HepG2 (cell line): Measurements from ENCODE around the gene AP4E1. TPM values are rescaled to one million over a fixed set of nuclear protein-coding genes. Genes with fewer than 3 reads are reported as not detected.

ENCODE experiments used
- ATAC-seq: fragments of 200-7000 bp; cut with Tn5 transposase; 3 replicates; pipeline ENCODE4 v1.9.1; 2020; ENCODE audit warnings: mild to moderate bottlenecking, moderate library complexity
- BruUV-seq: library from RNA; stranded (reverse); fragments of 400-500 nt; replicated peaks from 2 replicates; lab custom pipeline; 2021; lab: Mats Ljungman, UMichigan
- CTCF ChIA-PET: fragments of 300-600 bp; formaldehyde crosslinking; extraction: SDS; loops from one replicate; lab custom pipeline; 2021; ENCODE audit warnings: low total read pairs, inconsistent platforms, low intra/inter-chr PET ratio; lab: Yijun Ruan, JAX
- POLR2A ChIA-PET: fragments of 350-600 bp; sonication (Branson Sonifier 250); formaldehyde crosslinking; loops from one replicate; lab custom pipeline; 2020; ENCODE audit warnings: antibody characterized with exemption, inconsistent platforms; lab: Yijun Ruan, JAX
- DNase-seq: peaks from one replicate; pipeline ENCODE4 v3.0.0-alpha.2; 2015; ENCODE audit warnings: low spot score
- FAIRE-seq: peaks from 3 replicates; lab custom pipeline; 2011; peaks lifted over from hg19 to GRCh38; lab: Jason Lieb, UNC
- H2AFZ ChIP-seq: one replicate; pipeline ENCODE4 v1.6.1; 2011; ENCODE audit warnings: low read length, inconsistent platforms
- H3K27ac ChIP-seq: fragments of 300-600 bp; 3 replicates; pipeline ENCODE4 v1.8.0; 2011; ENCODE audit warnings: mixed run types, mild to moderate bottlenecking, mixed read lengths, low read length, inconsistent platforms; ENCODE audit not compliant: insufficient read depth; ENCODE audit errors: extremely low read length
- H3K27me3 ChIP-seq, 2 experiments: fragments of 200-600 bp in 1 of 2; 2 replicates in 1 of 2; 3 replicates in 1 of 2; pipeline versions ENCODE4 v1.6.0 to v1.8.0; 2011; ENCODE audit warnings: low read length in 2 of 2, mild to moderate bottlenecking in 2 of 2, moderate library complexity in 2 of 2, inconsistent platforms in 1 of 2; ENCODE audit not compliant: insufficient read depth in 2 of 2, control insufficient read depth in 1 of 2
- H3K36me3 ChIP-seq, 2 experiments: fragments of 200-600 bp in 1 of 2; replicated peaks in 1 of 2; 2 replicates in 1 of 2; 3 replicates in 1 of 2; pipeline versions ENCODE4 v1.5.1 to v1.8.0; 2011; ENCODE audit warnings: low read length in 2 of 2, inconsistent platforms in 1 of 2; ENCODE audit not compliant: insufficient read depth in 2 of 2, control insufficient read depth in 1 of 2
- H3K4me1 ChIP-seq: 2 replicates; pipeline ENCODE4 v1.5.1; 2012; ENCODE audit warnings: low read length, inconsistent platforms; ENCODE audit not compliant: insufficient read depth
- H3K4me2 ChIP-seq: 2 replicates; pipeline ENCODE4 v1.6.0; 2011; ENCODE audit warnings: low read depth, low read length, inconsistent platforms
- H3K4me3 ChIP-seq, 3 experiments: fragments of 200-600 bp in 1 of 3; sonication (generic), shearing (Covaris generic) in 1 of 3; replicated peaks in 1 of 3; 2 replicates each; pipeline ENCODE4 v1.5.1; 2011 to 2016; ENCODE audit warnings: low read length in 3 of 3, inconsistent platforms in 2 of 3, low read depth in 2 of 3, mild to moderate bottlenecking in 2 of 3, control low read depth in 1 of 3, mixed read lengths in 1 of 3; ENCODE audit not compliant: insufficient read depth in 1 of 3
- H3K79me2 ChIP-seq: one replicate; pipeline ENCODE4 v1.6.1; 2011; ENCODE audit warnings: low read length, inconsistent platforms; ENCODE audit not compliant: insufficient read depth
- H3K9ac ChIP-seq: 2 replicates; pipeline ENCODE4 v1.6.0; 2011; ENCODE audit warnings: mild to moderate bottlenecking, low read depth, low read length, inconsistent platforms; ENCODE audit not compliant: insufficient read depth
- H3K9me3 ChIP-seq: 2 replicates; pipeline ENCODE4 v1.5.1; 2012; ENCODE audit warnings: mild to moderate bottlenecking, low read length
- H4K20me1 ChIP-seq: 2 replicates; pipeline ENCODE4 v1.6.0; 2011; ENCODE audit warnings: inconsistent platforms, mild to moderate bottlenecking, low read length, moderate library complexity; ENCODE audit not compliant: insufficient read depth
- BRF2 ChIP-seq: sonication (generic); formaldehyde crosslinking; IDR thresholded peaks from 2 replicates; pipeline ENCODE4 v1.8.1; 2022; ENCODE audit warnings: mild to moderate bottlenecking, missing genetic modification reagents
- CBX2 ChIP-seq, 2 experiments: fragments of 200-600 bp in 1 of 2; sonication (generic); formaldehyde crosslinking in 1 of 2; IDR thresholded peaks; 2 replicates each; pipeline versions ENCODE4 v1.7.0 to v1.8.1; 2018 to 2022; ENCODE audit warnings: low read depth in 2 of 2, low read length in 1 of 2, mild to moderate bottlenecking in 1 of 2, missing genetic modification reagents in 1 of 2
- HOXD1 ChIP-seq: sonication (generic); formaldehyde crosslinking; IDR thresholded peaks from 2 replicates; pipeline ENCODE4 v1.5.0; 2020; ENCODE audit warnings: missing genetic modification reagents
- KLF6 ChIP-seq: IDR thresholded peaks from 2 replicates; pipeline ENCODE4 v1.8.0; 2016; ENCODE audit warnings: missing biosample characterization, missing genetic modification reagents
- MZF1 ChIP-seq: sonication (generic); formaldehyde crosslinking; IDR thresholded peaks from 2 replicates; pipeline ENCODE4 v1.8.1; 2023; ENCODE audit warnings: mild to moderate bottlenecking, missing genetic modification reagents, borderline replicate concordance
- SMC3 ChIP-seq: IDR thresholded peaks from 2 replicates; pipeline ENCODE4 v1.6.1; 2011; ENCODE audit warnings: low read length, improper control_type of control experiment
- TOE1 ChIP-seq: sonication (generic); formaldehyde crosslinking; IDR thresholded peaks from 2 replicates; pipeline ENCODE4 v1.4.0; 2020; ENCODE audit warnings: mild to moderate bottlenecking, missing genetic modification reagents
- XRCC5 ChIP-seq: fragments of 200-400 bp; formaldehyde crosslinking; optimal IDR thresholded peaks from 2 replicates; pipeline ENCODE3; 2017; ENCODE audit warnings: mild to moderate bottlenecking, low read length
- ZKSCAN8 ChIP-seq: IDR thresholded peaks from 2 replicates; pipeline ENCODE4 v1.6.1; 2016; ENCODE audit warnings: borderline replicate concordance, missing genetic modification reagents, missing compliant biosample characterization
- ZMAT3 ChIP-seq: sonication (generic); formaldehyde crosslinking; conservative IDR thresholded peaks from 2 replicates; pipeline ENCODE4 v1.7.0; 2021; ENCODE audit warnings: missing genetic modification reagents
- ZNF121 ChIP-seq: sonication (generic); formaldehyde crosslinking; IDR thresholded peaks from 2 replicates; pipeline ENCODE4 v1.5.0; 2020; ENCODE audit warnings: mild to moderate bottlenecking, missing genetic modification reagents
- ZNF180 ChIP-seq: sonication (generic); formaldehyde crosslinking; IDR thresholded peaks from 2 replicates; pipeline ENCODE4 v1.4.0; 2020; ENCODE audit warnings: low read depth, missing genetic modification reagents, borderline replicate concordance
- ZNF230 ChIP-seq: sonication (generic); formaldehyde crosslinking; IDR thresholded peaks from 2 replicates; pipeline ENCODE4 v1.4.0; 2020; ENCODE audit warnings: mild to moderate bottlenecking, missing genetic modification reagents
- ZNF431 ChIP-seq: sonication (generic); formaldehyde crosslinking; IDR thresholded peaks from 2 replicates; pipeline ENCODE4 v1.9.0; 2022; ENCODE audit warnings: missing genetic modification reagents, low read depth, mild to moderate bottlenecking, borderline replicate concordance
- ZNF496 ChIP-seq: sonication (generic); formaldehyde crosslinking; IDR thresholded peaks from 2 replicates; pipeline ENCODE4 v1.8.1; 2023; ENCODE audit warnings: mild to moderate bottlenecking, moderate library complexity, missing genetic modification reagents; ENCODE audit not compliant: insufficient replicate concordance
- ZNF569 ChIP-seq: sonication (generic); formaldehyde crosslinking; IDR thresholded peaks from 2 replicates; pipeline ENCODE4 v1.5.0; 2020; ENCODE audit warnings: mild to moderate bottlenecking, missing genetic modification reagents, moderate library complexity, borderline replicate concordance
- ZNF589 ChIP-seq: sonication (generic); formaldehyde crosslinking; conservative IDR thresholded peaks from 2 replicates; pipeline ENCODE4 v1.8.0; 2022; ENCODE audit warnings: mild to moderate bottlenecking, moderate library complexity, missing genetic modification reagents
- WGBS: methylation state at CpG from one replicate; pipeline ENCODE4 v1.1.6; 2017; ENCODE audit warnings: low lambda C conversion rate; 5-methylcytosine and 5-hydroxymethylcytosine counted together
- in situ Hi-C: cut with HindIII; loops from 2 replicates; pipeline ENCODE4 v1.10.0; 2017; ENCODE audit warnings: low pct_unique_long_range_greater_than_20kb; ENCODE audit not compliant: extremely low pct_ligation_motif_present
- intact Hi-C: fragments of 100-400 bp; cut with micrococcal nuclease; formaldehyde crosslinking; loops from one replicate; pipeline ENCODE4 v1.10.0; 2022; ENCODE audit not compliant: unreplicated experiment
- polyA plus RNA-seq, 8 experiments: library from polyadenylated mRNA; depleted of rRNA in 3 of 8; stranded (reverse) in 7 of 8; unstranded in 1 of 8; fragments of >200 nt; fragmentation: Illumina TruSeq in 4 of 8; extraction: Trizol in 4 of 8; gene quantifications; 2 replicates each; pipeline versions ENCODE4 v1.2.1 to v1.2.3, GENCODE V29; 2011 to 2016; ENCODE audit warnings: low read depth in 4 of 8, missing spikeins in 1 of 8, mixed read lengths in 1 of 8; ENCODE audit not compliant: insufficient read depth in 1 of 8
- total RNA-seq, 5 experiments: library from RNA; depleted of rRNA; stranded (reverse); fragments of >200 nt; fragmentation: Illumina TruSeq; extraction: Trizol; gene quantifications; 2 replicates each; pipeline ENCODE4 v1.2.3, GENCODE V29; 2016; ENCODE audit warnings: low read depth in 1 of 5

AP4E1 gene
- total and polyA plus RNA-seq, 2 of the 13 experiments (the other 11 are each of a cell fraction or from before 2014, with no cell fraction given): 2.2 to 7.8 TPM

GRCh38 chr15:50880651-50881114 lies 27.8 kb upstream of the AP4E1 start:
- Histone ChIP-seq H3K9me3 (no peaks in the 10 kb centered on the region), H3K4me3 (no peak overlapping the region), H3K4me1 (peaks cover 41% of the 10 kb centered on the region), H3K27ac (no peak overlapping the region), H3K9ac (no peak overlapping the region), H3K27me3 (no peaks in the 10 kb centered on the region; a peak in 1 of 5 replicates), H4K20me1 (no peaks in the 10 kb centered on the region), H3K4me2 (no peak overlapping the region), H3K36me3 (no peaks in the 10 kb centered on the region), H3K79me2 (no peaks in the 10 kb centered on the region), H2AFZ (no peak overlapping the region)
- ChIA-PET CTCF (no interaction called here), POLR2A (no interaction called here)
- DNase-seq (no peak), ATAC-seq (no peak), FAIRE-seq (no peak)
- in situ Hi-C loops (no loop called here), intact Hi-C loops (no loop called here)
- no TSS peak for BruUV-seq
- TF ChIP-seq SMC3 (no peak), ZNF496 (no peak), ZMAT3 (CRISPR knock-in tag) (no peak)
- 93% methylated on average over 2 of the region's 2 CpGs for WGBS

GRCh38 chr15:50881121-50882048 lies 27.1 kb upstream of the AP4E1 start:
- intact Hi-C loops: no loop called here
- peak; percentile 5 for DNase-seq
- POLR2A ChIA-PET: interaction anchor here (0.8 kb wide), 1 partner anchor 457 kb away, joined by 3 read pairs; the partner anchor contains the start of gene USP8
- Histone ChIP-seq H3K79me2 (no peaks in the 10 kb centered on the region), H3K4me1 (peaks cover 38% of the 10 kb centered on the region), H4K20me1 (no peaks in the 10 kb centered on the region), H3K27ac (no peak overlapping the region), H3K36me3 (no peaks in the 10 kb centered on the region), H3K4me3 (no peak overlapping the region), H2AFZ (no peak overlapping the region), H3K27me3 (no peaks in the 10 kb centered on the region; a peak in 1 of 5 replicates), H3K9ac (no peak overlapping the region), H3K9me3 (no peaks in the 10 kb centered on the region), H3K4me2 (no peak overlapping the region)
- in situ Hi-C loops: no loop called here
- WGBS: 18% methylated on average over 6 of the region's 6 CpGs
- no peak for FAIRE-seq
- no peak for ATAC-seq
- CTCF ChIA-PET: no interaction called here
- no TSS peak for BruUV-seq
- no peak for TF ChIP-seq ZNF180 (CRISPR knock-in tag)
- TF ChIP-seq XRCC5: no peak
- TF ChIP-seq KLF6 (CRISPR knock-in tag): no peak
- TF ChIP-seq MZF1: no peak
- no peak for TF ChIP-seq ZNF589 (CRISPR knock-in tag)
- TF ChIP-seq HOXD1 (CRISPR knock-in tag): no peak
- no peak for TF ChIP-seq ZKSCAN8 (CRISPR knock-in tag)
- TF ChIP-seq BRF2 (CRISPR knock-in tag): no peak
- no peak for TF ChIP-seq ZNF569 (CRISPR knock-in tag)
- TF ChIP-seq ZNF121 (CRISPR knock-in tag): no peak
- no peak for TF ChIP-seq TOE1 (CRISPR knock-in tag)
- TF ChIP-seq ZNF230 (CRISPR knock-in tag): no peak
- no peak for TF ChIP-seq CBX2 (IDR thresholded peaks at IDR 0.05; ENCODE audit: low read depth, low read length)
- no peak for TF ChIP-seq CBX2 (CRISPR knock-in tag; IDR thresholded peaks at IDR 0.05; ENCODE audit: low read depth)
- no peak for TF ChIP-seq ZNF431 (CRISPR knock-in tag)
